Measurements from ENCODE around the gene RWDD2A.

DNA sequence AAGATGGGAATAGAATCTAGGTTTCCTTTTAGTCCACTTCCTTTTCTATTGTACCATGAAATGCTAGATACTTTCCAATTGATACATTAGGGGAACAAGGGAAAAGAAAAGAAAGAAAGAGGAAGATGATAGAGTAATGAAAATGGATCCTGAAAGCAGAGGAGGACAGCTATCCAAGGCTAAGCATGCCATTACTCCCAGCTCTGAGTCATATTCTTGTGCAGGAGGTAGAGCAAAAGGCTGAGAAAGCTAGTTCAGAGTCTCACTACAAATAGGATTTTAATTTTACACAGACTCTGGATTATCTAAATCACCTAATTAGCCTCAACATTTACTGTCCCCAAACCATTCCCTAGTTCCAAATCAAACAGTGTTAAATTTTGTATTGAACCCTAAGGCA lies 23.6 kb downstream of the RWDD2A start:
- TF ChIP-seq, protein P1, sequence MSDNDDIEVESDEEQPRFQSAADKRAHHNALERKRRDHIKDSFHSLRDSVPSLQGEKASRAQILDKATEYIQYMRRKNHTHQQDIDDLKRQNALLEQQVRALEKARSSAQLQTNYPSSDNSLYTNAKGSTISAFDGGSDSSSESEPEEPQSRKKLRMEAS (IDR thresholded peaks at IDR 0.05): no peak
- TF ChIP-seq CTCF (IDR thresholded peaks at IDR 0.05; ENCODE audit: control extremely low read depth in 1 of 3, insufficient read depth in 1 of 3, low read depth in 1 of 3, low read length in 3 of 3) (no peak), CHD2 (IDR thresholded peaks at IDR 0.05; ENCODE audit: low read length) (no peak), POLR2A (IDR thresholded peaks at IDR 0.05; ENCODE audit: control extremely low read depth in 1 of 2, low read depth in 2 of 2, low read length in 2 of 2) (no peak), EZH2 (IDR thresholded peaks at IDR 0.05; ENCODE audit: low read depth, low read length, severe bottlenecking) (no peak), ZNF274 (IDR thresholded peaks at IDR 0.05; ENCODE audit: borderline replicate concordance, extremely low read depth, low read length) (no peak), RFX5 (IDR thresholded peaks at IDR 0.05; ENCODE audit: borderline replicate concordance, low read depth, low read length) (no peak), HDAC2 (IDR thresholded peaks at IDR 0.05; ENCODE audit: borderline replicate concordance in 1 of 2, low read depth in 2 of 2, low read length in 2 of 2) (no peak), YY1 (IDR thresholded peaks at IDR 0.05; ENCODE audit: low read depth, low read length) (no peak)

Measured in H1 (cell line).